Measurements from ENCODE around the gene FOXA2. TPM values are rescaled to one million over a fixed set of nuclear protein-coding genes. Genes with fewer than 3 reads are reported as not detected.

The FOXA2 gene
- total and polyA plus RNA-seq, 2 of the 13 experiments (the other 11 are each of a cell fraction or from before 2014, with no cell fraction given): 8.8 to 12.2 TPM

- TF ChIP-seq ZNF687 (CRISPR knock-in tag; IDR thresholded peaks at IDR 0.05) (peak; percentile 67), PAXIP1 (CRISPR knock-in tag; conservative IDR thresholded peaks at IDR 0.05) (0 out of 2 replicates have a peak, but pooled peaks have one; percentile 13), CENPBD1 (CRISPR knock-in tag; IDR thresholded peaks at IDR 0.05; ENCODE audit: borderline replicate concordance, low read depth) (no peak), ZSCAN31 (CRISPR knock-in tag; IDR thresholded peaks at IDR 0.05; ENCODE audit: low read depth) (peak; percentile 25; the same call in 1 of the 2 replicates), MLLT10 (CRISPR knock-in tag; IDR thresholded peaks at IDR 0.05) (no peak), MED8 (CRISPR knock-in tag; IDR thresholded peaks at IDR 0.05; ENCODE audit: insufficient replicate concordance) (no peak), ZBTB4 (CRISPR knock-in tag; IDR thresholded peaks at IDR 0.05; ENCODE audit: borderline replicate concordance) (0 out of 2 replicates have a peak, but pooled peaks have one; percentile 32), SRSF1 (optimal IDR thresholded peaks at IDR 0.05; ENCODE audit: low read depth, low read length) (peak; percentile 73), CTCF (CRISPR knock-in tag; IDR thresholded peaks at IDR 0.05) (peak; percentile 35; the same call in 1 of the 2 replicates), ZSCAN29 (CRISPR knock-in tag; conservative IDR thresholded peaks at IDR 0.05) (0 out of 2 replicates have a peak, but pooled peaks have one; percentile 3), MED1 (CRISPR knock-in tag; IDR thresholded peaks at IDR 0.05) (peak; percentile 43), ZNF580 (CRISPR knock-in tag; IDR thresholded peaks at IDR 0.05; ENCODE audit: borderline replicate concordance, low read depth) (peak; percentile 7; the same call in 1 of the 2 replicates)
These were observed 4.4 kb downstream of the FOXA2 start (continued) for GRCh38 chr20:22579711-22580697.
